Fibroblast of lung (primary cell): ENCODE data around the gene TM7SF2. TPM values are rescaled to one million over a fixed set of nuclear protein-coding genes. Genes with fewer than 3 reads are reported as not detected.

Experiments
- DNase-seq, 2 donors: peaks; one replicate each; pipeline versions ENCODE4 v3.0.0 to v3.0.0-alpha.2; 2010; ENCODE audit warnings: low read depth in 2 of 2
- H2AFZ ChIP-seq: 2 replicates; pipeline ENCODE4 v1.5.1; 2012; ENCODE audit warnings: low read length, control low read depth, inconsistent platforms
- H3K27ac ChIP-seq: 2 replicates; pipeline ENCODE4 v1.5.1; 2011; ENCODE audit warnings: low read length, control low read depth; ENCODE audit not compliant: insufficient read depth
- H3K27me3 ChIP-seq: 2 replicates; pipeline ENCODE4 v1.5.1; 2011; ENCODE audit warnings: mild to moderate bottlenecking, low read length; ENCODE audit not compliant: control insufficient read depth, insufficient read depth
- H3K36me3 ChIP-seq: 2 replicates; pipeline ENCODE4 v1.5.1; 2011; ENCODE audit warnings: low read length; ENCODE audit not compliant: control insufficient read depth, insufficient read depth
- H3K4me1 ChIP-seq: 2 replicates; pipeline ENCODE4 v1.5.1; 2011; ENCODE audit warnings: low read length; ENCODE audit not compliant: control insufficient read depth, insufficient read depth; ENCODE audit errors: extremely low read depth
- H3K4me2 ChIP-seq: 2 replicates; pipeline ENCODE4 v1.5.1; 2011; ENCODE audit warnings: low read length, control low read depth; ENCODE audit not compliant: insufficient read depth; ENCODE audit errors: extremely low read depth
- H3K4me3 ChIP-seq, 4 experiments: fragments of 200-600 bp in 1 of 4; sonication (generic) in 1 of 4; replicated peaks in 1 of 4; 2 replicates each; pipeline ENCODE4 v1.5.1; 2011 to 2016; ENCODE audit warnings: low read length in 4 of 4, low read depth in 3 of 4, mild to moderate bottlenecking in 3 of 4, control low read depth in 2 of 4, inconsistent platforms in 1 of 4, mixed read lengths in 1 of 4; ENCODE audit not compliant: insufficient read depth in 1 of 4; ENCODE audit errors: control extremely low read depth in 1 of 4
- H3K79me2 ChIP-seq: 2 replicates; pipeline ENCODE4 v1.5.1; 2012; ENCODE audit warnings: mild to moderate bottlenecking, low read length, inconsistent platforms; ENCODE audit not compliant: control insufficient read depth, insufficient read depth
- H3K9ac ChIP-seq: 2 replicates; pipeline ENCODE4 v1.5.1; 2011; ENCODE audit warnings: mild to moderate bottlenecking, low read length, control low read depth; ENCODE audit not compliant: insufficient read depth
- H3K9me3 ChIP-seq: 2 replicates; pipeline ENCODE4 v1.5.1; 2012; ENCODE audit warnings: low read depth, low read length; ENCODE audit not compliant: control insufficient read depth, insufficient read depth
- H4K20me1 ChIP-seq: 2 replicates; pipeline ENCODE4 v1.5.1; 2011; ENCODE audit warnings: low read length; ENCODE audit not compliant: control insufficient read depth, insufficient read depth; ENCODE audit errors: extremely low read depth
- CTCF ChIP-seq, 2 donors: IDR thresholded peaks in 1 of 2; conservative IDR thresholded peaks in 1 of 2; 1 replicate in 1 of 2; 2 replicates in 1 of 2; pipeline ENCODE4 v1.5.1; 2011 to 2012; ENCODE audit warnings: low read length in 2 of 2, control low read depth in 1 of 2, inconsistent platforms in 1 of 2, low read depth in 1 of 2, mild to moderate bottlenecking in 1 of 2
- EZH2 ChIP-seq: IDR thresholded peaks from 2 replicates; pipeline ENCODE4 v1.5.1; 2012; ENCODE audit warnings: low read length, control low read depth, mild to moderate bottlenecking; ENCODE audit errors: missing control alignments
- polyA plus RNA-seq, 2 donors: library from polyadenylated mRNA; depleted of rRNA in 1 of 2; stranded (reverse) in 1 of 2; unstranded in 1 of 2; fragments of >200 nt; gene quantifications; 2 replicates each; pipeline ENCODE4 v1.2.1, GENCODE V29; 2011 to 2012; ENCODE audit warnings: missing spikeins in 1 of 2
- total RNA-seq: library from RNA; depleted of rRNA; stranded (reverse); fragments of >200 nt; gene quantifications from 2 replicates; pipeline ENCODE4 v1.2.1, GENCODE V29; 2014

The TM7SF2 gene
- total and polyA plus RNA-seq, 2 donors (not counting 1 experiment from before 2014, with no cell fraction given), result 11.7 to 89.5 TPM

DNA sequence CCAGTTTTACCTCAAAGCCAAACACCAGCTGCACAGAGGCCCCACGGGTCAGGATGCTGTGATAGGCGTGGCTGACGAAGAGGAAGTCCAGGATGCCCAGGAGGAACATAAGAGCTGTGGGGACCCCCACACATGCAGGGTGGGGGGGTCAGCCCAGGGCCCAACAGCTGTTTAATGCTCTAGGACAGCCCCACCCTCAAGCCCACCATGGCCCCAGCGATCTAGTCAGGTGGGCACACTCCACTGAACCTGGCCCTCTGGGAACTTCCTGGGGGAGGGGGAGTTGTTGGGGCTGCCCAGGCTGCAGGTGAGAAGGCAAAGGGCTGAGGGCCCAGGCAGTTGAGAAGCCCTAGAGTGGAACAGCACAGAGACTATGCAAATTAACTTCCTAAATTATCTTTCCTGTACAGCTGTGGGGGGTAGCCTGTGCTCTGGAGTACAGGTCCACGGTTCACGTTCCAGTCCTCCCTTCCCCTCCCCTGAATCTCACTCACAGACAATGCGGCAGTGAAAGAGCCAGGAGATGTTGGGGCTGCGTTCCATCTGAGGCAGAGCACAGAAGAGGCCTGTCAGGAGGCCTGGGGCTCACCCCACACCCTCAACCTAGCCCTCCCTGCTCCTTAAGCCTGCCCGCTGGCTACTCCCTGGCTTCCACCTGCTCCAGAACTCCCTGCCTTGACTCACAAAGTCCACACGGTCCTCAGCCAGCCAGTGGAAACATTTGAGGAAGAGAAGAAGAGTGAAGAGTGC, 20.7 kb downstream of the TM7SF2 start:
- H3K9me3 ChIP-seq, result no peaks in the 10 kb centered on the region
- H3K36me3 ChIP-seq, result peaks cover 31% of the 10 kb centered on the region
- no peaks in the 10 kb centered on the region for H4K20me1 ChIP-seq
- H3K27me3 ChIP-seq, result no peaks in the 10 kb centered on the region
- no peak overlapping the region for H2AFZ ChIP-seq
- TF ChIP-seq EZH2 (no peak), CTCF (conservative IDR thresholded peaks at IDR 0.05 in 1 of 2, IDR thresholded peaks at IDR 0.05 in 1 of 2; ENCODE audit: low read depth in 1 of 2, low read length in 2 of 2) (no peak)
- H3K79me2 ChIP-seq, result peaks cover 25% of the 10 kb centered on the region
- H3K4me3 ChIP-seq, result peak overlapping the region in 1 of 4 experiments; percentile 95
- peaks cover 10% of the 10 kb centered on the region for H3K4me1 ChIP-seq
- no peak for DNase-seq
- H3K9ac ChIP-seq, result no peak overlapping the region
- no peak overlapping the region for H3K27ac ChIP-seq
- H3K4me2 ChIP-seq, result peak overlapping the region; percentile 81

DNA sequence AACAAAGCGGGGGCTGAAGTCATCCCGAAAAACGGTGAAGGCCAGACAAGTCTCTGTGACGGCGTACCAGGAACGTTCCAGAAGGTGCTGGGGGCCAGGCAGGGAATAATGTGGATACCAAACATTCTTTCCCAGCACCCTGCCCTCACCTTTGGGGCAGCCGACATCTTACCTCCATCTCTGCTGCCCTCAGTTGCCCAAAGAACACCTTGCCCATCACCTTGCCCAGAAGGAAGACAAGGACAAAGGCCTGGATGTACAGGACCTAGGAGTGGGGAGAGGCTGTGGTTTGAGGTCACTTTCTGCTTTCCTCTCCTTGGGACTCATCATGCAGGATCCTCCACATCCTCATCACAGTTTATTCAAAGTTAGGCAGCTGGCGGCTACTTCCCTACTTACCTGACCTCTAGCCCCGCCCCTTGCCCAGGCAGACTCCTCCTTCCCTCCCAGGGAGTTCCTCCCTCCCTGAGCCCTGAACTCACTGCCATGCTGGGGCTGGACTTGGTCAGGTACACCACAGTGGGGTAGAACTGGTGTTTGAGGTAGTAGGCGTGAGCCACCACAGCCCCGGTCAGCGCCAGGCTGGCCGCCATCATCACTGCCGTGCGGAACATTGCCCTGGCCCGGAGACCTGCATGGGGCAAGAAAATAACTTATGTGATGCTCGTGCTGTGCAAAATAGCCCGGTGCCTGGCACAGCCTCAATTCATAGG, 21.5 kb downstream of the TM7SF2 start:
- Histone ChIP-seq H2AFZ (no peak overlapping the region), H3K27ac (peak overlapping the region; percentile 95), H3K79me2 (peaks cover 25% of the 10 kb centered on the region), H3K4me1 (peaks cover 10% of the 10 kb centered on the region), H3K9me3 (no peaks in the 10 kb centered on the region), H3K4me3 (peak overlapping the region; percentile 78 to 95 (median 86)), H3K9ac (peak overlapping the region; percentile 86), H3K36me3 (peaks cover 26% of the 10 kb centered on the region), H3K27me3 (no peaks in the 10 kb centered on the region), H3K4me2 (peak overlapping the region; percentile 81), H4K20me1 (no peaks in the 10 kb centered on the region)
- DNase-seq, result no peak
- no peak for TF ChIP-seq EZH2
- TF ChIP-seq CTCF (conservative IDR thresholded peaks at IDR 0.05 in 1 of 2, IDR thresholded peaks at IDR 0.05 in 1 of 2; ENCODE audit: low read depth in 1 of 2, low read length in 2 of 2), result no peak

- DNase-seq, result peak in 1 of 2 donors; percentile 39
- peaks cover 10% of the 10 kb centered on the region for H3K4me1 ChIP-seq
- H3K4me3 ChIP-seq, result peak overlapping the region; percentile 78 to 95 (median 86)
- H3K27ac ChIP-seq, result peak overlapping the region; percentile 95
- peaks cover 25% of the 10 kb centered on the region for H3K79me2 ChIP-seq
- no peaks in the 10 kb centered on the region for H3K9me3 ChIP-seq
- H2AFZ ChIP-seq, result no peak overlapping the region
- peaks cover 25% of the 10 kb centered on the region for H3K36me3 ChIP-seq
- H3K9ac ChIP-seq, result peak overlapping the region; percentile 86
- peak overlapping the region; percentile 81 for H3K4me2 ChIP-seq
- no peaks in the 10 kb centered on the region for H3K27me3 ChIP-seq
- TF ChIP-seq EZH2 (no peak), CTCF (conservative IDR thresholded peaks at IDR 0.05 in 1 of 2, IDR thresholded peaks at IDR 0.05 in 1 of 2; ENCODE audit: low read depth in 1 of 2, low read length in 2 of 2) (no peak)
- H4K20me1 ChIP-seq, result no peaks in the 10 kb centered on the region
These were observed 22.1 kb downstream of the TM7SF2 start for GRCh38 chr11:65133724-65134123.
